Suppressor macrophage (primary cell): Measurements from ENCODE around the gene MPRIP.

Experiments used
- DNase-seq, 4 experiments: peaks; one replicate each; pipeline ENCODE4 v3.0.0-alpha.2; 2020 to 2022

MPRIP gene

DNA sequence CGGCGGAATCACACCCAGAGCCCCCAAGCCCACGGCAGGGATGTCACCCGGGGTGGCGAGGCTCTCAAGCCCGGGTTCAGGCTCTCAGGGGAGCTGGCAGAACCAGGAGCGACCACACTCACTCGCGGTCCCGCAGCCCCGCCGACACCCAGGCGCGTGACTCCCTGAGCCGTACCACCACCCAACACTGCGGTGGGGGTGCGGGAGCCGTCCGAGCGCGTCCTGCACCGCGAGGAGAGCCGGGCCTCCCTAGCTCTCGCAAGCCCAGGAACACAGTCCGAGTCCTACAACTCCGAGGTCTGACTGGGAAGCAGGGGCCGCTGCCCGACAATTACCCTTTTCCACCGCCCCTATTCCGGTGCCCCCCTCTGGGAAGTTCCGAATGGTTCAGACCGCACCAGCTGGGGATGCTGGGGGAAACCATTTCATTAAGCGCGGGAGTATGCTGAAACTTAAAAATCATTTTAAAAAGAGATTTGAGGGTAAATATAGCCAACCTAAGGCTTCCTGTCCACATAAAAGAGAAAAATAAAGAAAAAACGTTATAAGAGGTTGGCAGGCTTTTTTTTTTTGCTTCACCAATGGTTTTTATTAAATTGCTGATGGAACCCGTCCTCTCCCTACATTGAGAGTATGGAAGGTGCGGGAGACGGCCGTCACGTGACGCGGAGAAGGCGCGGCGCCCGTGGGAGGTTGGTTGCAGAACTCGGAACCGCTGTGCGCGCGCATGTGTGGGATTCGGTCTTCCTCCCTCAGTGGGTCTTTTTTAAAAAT is 195.0 kb downstream of the MPRIP start, which contains the start of gene FLCN:
Gene FLCN (minus strand): TSS at position 143 of the 774 bp plus-strand sequence. CDS start 9,031 bp downstream, outside the sequence.
- DNase-seq: peak; percentile 95 to 98 (median 96)

DNA sequence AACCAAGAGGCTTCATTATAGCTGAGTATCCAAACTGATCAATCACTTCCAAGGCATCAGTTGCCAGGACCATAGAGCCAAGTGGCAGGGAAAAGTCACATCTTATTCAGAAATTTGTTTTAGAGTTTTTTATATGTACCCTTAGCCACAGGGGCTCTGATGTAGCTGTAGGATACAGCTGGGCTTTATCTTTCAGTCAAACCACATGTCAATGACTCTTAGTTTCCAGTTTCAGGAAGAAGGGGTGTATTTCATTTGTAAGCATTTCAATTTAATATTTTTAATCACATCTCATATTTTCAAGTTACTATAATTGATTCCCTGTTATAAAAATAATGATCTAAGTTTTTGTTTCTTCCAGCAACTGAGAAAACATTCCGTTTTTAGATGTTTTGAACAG is 197.6 kb downstream of the MPRIP start:
- DNase-seq: peak in 1 of 4 experiments; percentile 5

DNA sequence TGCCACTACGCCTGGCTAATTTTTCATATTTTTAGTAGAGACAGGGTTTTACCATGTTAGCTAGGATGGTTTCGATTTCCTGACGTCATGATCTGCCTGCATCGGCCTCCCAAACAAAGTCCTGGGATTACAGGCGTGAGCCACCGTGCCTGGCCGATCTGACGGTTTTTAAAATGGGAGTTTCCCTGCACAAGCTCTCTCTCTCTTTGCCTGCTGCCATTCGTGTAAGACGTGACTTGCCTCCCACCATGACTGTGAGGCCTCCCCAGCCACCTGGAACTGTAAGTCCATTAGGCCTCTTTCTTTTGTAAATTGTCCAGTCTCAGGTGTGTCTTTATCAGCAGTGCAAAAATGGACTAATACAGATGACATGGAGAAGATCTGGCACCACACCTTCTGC is 199.4 kb downstream of the MPRIP start:
- no peak for DNase-seq

DNA sequence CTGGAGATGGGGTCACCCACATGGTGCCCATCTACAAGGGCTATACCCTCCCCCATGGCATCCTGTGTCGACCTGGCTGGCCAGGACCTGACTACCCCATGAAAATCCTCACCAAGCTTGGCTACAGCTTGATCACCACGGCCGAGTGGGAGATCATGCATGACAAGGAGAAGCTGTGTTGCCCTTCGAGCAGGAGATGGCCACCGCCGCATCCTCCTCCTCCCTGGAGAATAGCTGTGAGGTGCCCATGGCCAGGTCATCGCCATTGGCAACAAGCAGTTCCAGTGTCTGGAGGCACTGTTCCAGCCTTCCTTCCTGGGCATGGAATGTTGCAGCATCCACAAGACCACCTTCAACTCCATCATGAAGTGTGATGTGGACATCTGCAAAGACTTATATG is 200.0 kb downstream of the MPRIP start:
- DNase-seq: no peak
